Osteoblast (primary cell): ENCODE measurements around the gene SENP6. TPM values are rescaled to one million over a fixed set of nuclear protein-coding genes. Genes with fewer than 3 reads are reported as not detected.

Source experiments
- DNase-seq: peaks from one replicate; pipeline ENCODE4 v3.0.0; 2011; ENCODE audit warnings: low spot score, mixed read lengths; ENCODE audit not compliant: insufficient read length; ENCODE audit errors: missing footprints
- H2AFZ ChIP-seq: 2 replicates; pipeline ENCODE4 v1.6.0; 2011; ENCODE audit warnings: mild to moderate bottlenecking, low read length
- H3K27ac ChIP-seq: 2 replicates; pipeline ENCODE4 v1.5.1; 2011; ENCODE audit warnings: mild to moderate bottlenecking, low read depth, low read length, moderate library complexity
- H3K27me3 ChIP-seq: 2 replicates; pipeline ENCODE4 v1.6.0; 2012; ENCODE audit warnings: mild to moderate bottlenecking, control low read depth, inconsistent platforms, low read length, moderate library complexity; ENCODE audit not compliant: insufficient read depth
- H3K36me3 ChIP-seq: 2 replicates; pipeline ENCODE4 v1.5.1; 2011; ENCODE audit warnings: mild to moderate bottlenecking, low read length, control low read depth, moderate library complexity; ENCODE audit not compliant: insufficient read depth
- H3K4me1 ChIP-seq: 2 replicates; pipeline ENCODE4 v1.5.1; 2011; ENCODE audit warnings: mild to moderate bottlenecking, low read length, control low read depth, moderate library complexity; ENCODE audit not compliant: insufficient read depth
- H3K4me2 ChIP-seq: 2 replicates; pipeline ENCODE4 v1.6.0; 2011; ENCODE audit warnings: mild to moderate bottlenecking, low read length; ENCODE audit not compliant: insufficient read depth
- H3K4me3 ChIP-seq: fragments of 200-600 bp; sonication (generic); 3 replicates; pipeline ENCODE4 v1.5.1; 2012; ENCODE audit warnings: mild to moderate bottlenecking, low read length, inconsistent platforms; ENCODE audit not compliant: insufficient read depth
- H3K79me2 ChIP-seq: 2 replicates; pipeline ENCODE4 v1.6.0; 2012; ENCODE audit warnings: mild to moderate bottlenecking, low read length, control low read depth, inconsistent platforms; ENCODE audit not compliant: insufficient read depth
- H3K9me3 ChIP-seq: 2 replicates; pipeline ENCODE4 v1.5.1; 2011; ENCODE audit warnings: low read depth, low read length, control low read depth
- H4K20me1 ChIP-seq: 2 replicates; pipeline ENCODE4 v1.6.0; 2012; ENCODE audit warnings: mild to moderate bottlenecking, low read length, control low read depth; ENCODE audit not compliant: insufficient read depth
- CTCF ChIP-seq: IDR thresholded peaks from 2 replicates; pipeline ENCODE4 v1.5.1; 2011; ENCODE audit warnings: mild to moderate bottlenecking, low read depth, low read length, moderate library complexity; ENCODE audit errors: extremely low read depth
- total RNA-seq: library from RNA; depleted of rRNA; stranded (reverse); fragments of >200 nt; gene quantifications from 2 replicates; pipeline ENCODE4 v1.2.3, GENCODE V29; 2012

The SENP6 gene
- total RNA-seq, 1 donor = 107 TPM

GRCh38 chr6:75608956-75609533, 7.4 kb downstream of the SENP6 start:
- Histone ChIP-seq H3K36me3 (no peaks in the 10 kb centered on the region), H3K9me3 (no peaks in the 10 kb centered on the region), H3K27ac (peak overlapping the region; percentile 19), H3K79me2 (peaks cover 100% of the 10 kb centered on the region), H3K4me2 (no peak overlapping the region), H3K4me3 (no peak overlapping the region), H3K4me1 (peaks cover 42% of the 10 kb centered on the region), H3K27me3 (no peaks in the 10 kb centered on the region), H2AFZ (no peak overlapping the region), H4K20me1 (peaks cover 96% of the 10 kb centered on the region)
- TF ChIP-seq CTCF = no peak
- no peak for DNase-seq

- no peak for DNase-seq
- Histone ChIP-seq H3K4me1 (peaks cover 42% of the 10 kb centered on the region), H3K4me2 (no peak overlapping the region), H3K27ac (peak overlapping the region; percentile 19), H3K27me3 (no peaks in the 10 kb centered on the region), H2AFZ (no peak overlapping the region), H3K4me3 (no peak overlapping the region), H3K79me2 (peaks cover 100% of the 10 kb centered on the region), H4K20me1 (peaks cover 95% of the 10 kb centered on the region), H3K36me3 (no peaks in the 10 kb centered on the region), H3K9me3 (no peaks in the 10 kb centered on the region)
- TF ChIP-seq CTCF = no peak
Measured at GRCh38 chr6:75609639-75610590, 8.2 kb downstream of the SENP6 start.

GRCh38 chr6:75611011-75611701, 9.5 kb downstream of the SENP6 start:
- no peak for DNase-seq
- H3K4me2 ChIP-seq = no peak overlapping the region
- H3K4me1 ChIP-seq = peaks cover 42% of the 10 kb centered on the region
- peaks cover 100% of the 10 kb centered on the region for H3K79me2 ChIP-seq
- no peak overlapping the region for H3K27ac ChIP-seq
- H3K27me3 ChIP-seq = no peaks in the 10 kb centered on the region
- peaks cover 93% of the 10 kb centered on the region for H4K20me1 ChIP-seq
- no peaks in the 10 kb centered on the region for H3K36me3 ChIP-seq
- H2AFZ ChIP-seq = no peak overlapping the region
- no peaks in the 10 kb centered on the region for H3K9me3 ChIP-seq
- H3K4me3 ChIP-seq = no peak overlapping the region
- no peak for TF ChIP-seq CTCF
